Stimulated activated CD8-positive, alpha-beta memory T cell treated with anti-CD3 and anti-CD28 coated beads, Interleukin-15, amount 100 ng/mL, for 48 hours (primary cell): ENCODE results near the gene SH2D6.

ENCODE experiments used
- DNase-seq, 2 donors: peaks; one replicate each; pipeline ENCODE4 v3.0.0-alpha.2; 2020; ENCODE audit warnings: low read depth in 2 of 2

Gene SH2D6

GRCh38 chr2:85421260-85422071, 3.0 kb downstream of the SH2D6 start:
- DNase-seq, result no peak

- no peak for DNase-seq
Measured at GRCh38 chr2:85422072-85422457, 3.6 kb downstream of the SH2D6 start.

- no peak for DNase-seq
Measured at GRCh38 chr2:85423525-85423924, 5.0 kb downstream of the SH2D6 start.

GRCh38 chr2:85425588-85425987, 7.1 kb downstream of the SH2D6 start:
- no peak for DNase-seq

GRCh38 chr2:85427300-85427835, 8.9 kb downstream of the SH2D6 start:
- DNase-seq, result no peak

GRCh38 chr2:85428343-85428881, 9.9 kb downstream of the SH2D6 start:
- no peak for DNase-seq

GRCh38 chr2:85429213-85429923, 10.9 kb downstream of the SH2D6 start:
- no peak for DNase-seq

- no peak for DNase-seq
Measured at GRCh38 chr2:85429924-85430289, 11.4 kb downstream of the SH2D6 start.

- no peak for DNase-seq
Measured at GRCh38 chr2:85430752-85431569, 12.4 kb downstream of the SH2D6 start.

- no peak for DNase-seq
Measured at GRCh38 chr2:85431570-85432205, 13.2 kb downstream of the SH2D6 start.

- no peak for DNase-seq
Measured at GRCh38 chr2:85433511-85434089, 15.1 kb downstream of the SH2D6 start.

GRCh38 chr2:85434696-85435095, 16.2 kb downstream of the SH2D6 start:
- no peak for DNase-seq

- no peak for DNase-seq
Measured at GRCh38 chr2:85435220-85435958, 16.9 kb downstream of the SH2D6 start.

- no peak for DNase-seq
Measured at GRCh38 chr2:85435981-85436835, 17.7 kb downstream of the SH2D6 start.

GRCh38 chr2:85436836-85437487, 18.4 kb downstream of the SH2D6 start:
- no peak for DNase-seq

GRCh38 chr2:85437488-85438200, 19.1 kb downstream of the SH2D6 start:
- DNase-seq, result peak; percentile 61 to 62

GRCh38 chr2:85438201-85439024, 19.9 kb downstream of the SH2D6 start:
- DNase-seq, result no peak
